ENCODE measurements around the gene NCOA5. TPM values are rescaled to one million over a fixed set of nuclear protein-coding genes. Genes with fewer than 3 reads are reported as not detected.
"Not testable (repeated sequence)": the region's sequence is repeated elsewhere in the genome, so short reads cannot be mapped to it uniquely, and the experiment has no call there.

NCOA5 gene
- total and polyA plus RNA-seq, 2 experiments from 2014 or later: 24.0 to 26.2 TPM

- Histone ChIP-seq H4K20me1 (ENCODE audit: insufficient read depth, poor library complexity, severe bottlenecking) (no peaks in the 10 kb centered on the region), H3K79me2 (no peaks in the 10 kb centered on the region), H3K4me3 (no peak overlapping the region), H3K36me3 (replicated peaks; ENCODE audit: insufficient read depth, low read depth) (no peaks in the 10 kb centered on the region), H3K27ac (no peak overlapping the region), H3K9me2 (replicated peaks; ENCODE audit: insufficient read depth) (no peaks in the 10 kb centered on the region), H3K4me2 (no peak overlapping the region), H2AFZ (no peak overlapping the region), H3K27me3 (peaks cover 64% of the 10 kb centered on the region), H3K4me1 (ENCODE audit: insufficient read depth) (no peaks in the 10 kb centered on the region), H3K9me3 (ENCODE audit: low read depth) (no peaks in the 10 kb centered on the region)
- TF ChIP-seq CTCF (IDR thresholded peaks at IDR 0.05; ENCODE audit: poor library complexity): no peak
- TF ChIP-seq EZH2 (IDR thresholded peaks at IDR 0.05; ENCODE audit: borderline replicate concordance): no peak
- no peak for TF ChIP-seq EZH2phosphoT487 (IDR thresholded peaks at IDR 0.05; ENCODE audit: low read depth, severe bottlenecking, unreplicated experiment)
- WGBS (ENCODE audit: low lambda C conversion rate, missing lambda C conversion rate): 79% methylated on average over 5 of the region's 5 CpGs
- no peak for DNase-seq (ENCODE audit: low spot score)
These were observed 11.2 kb upstream of the NCOA5 start for GRCh38 chr20:46100988-46101387.

GRCh38 chr20:46100444-46100843 lies 10.7 kb upstream of the NCOA5 start:
- DNase-seq (ENCODE audit: low spot score); H3K9me3 ChIP-seq (ENCODE audit: low read depth); H3K4me1 ChIP-seq (ENCODE audit: insufficient read depth); H3K4me2 ChIP-seq; H2AFZ ChIP-seq; H4K20me1 ChIP-seq (ENCODE audit: insufficient read depth, poor library complexity, severe bottlenecking); H3K36me3 ChIP-seq (replicated peaks; ENCODE audit: insufficient read depth, low read depth); H3K79me2 ChIP-seq; H3K27ac ChIP-seq; H3K9me2 ChIP-seq (replicated peaks; ENCODE audit: insufficient read depth); H3K4me3 ChIP-seq: not testable (repeated sequence)
- H3K27me3 ChIP-seq: peaks cover 64% of the 10 kb centered on the region
- WGBS (ENCODE audit: low lambda C conversion rate, missing lambda C conversion rate): 93% methylated on average over 7 of the region's 7 CpGs

GRCh38 chr20:46099491-46100287 lies 9.9 kb upstream of the NCOA5 start:
- Histone ChIP-seq H3K36me3 (replicated peaks; ENCODE audit: insufficient read depth, low read depth) (no peaks in the 10 kb centered on the region), H3K4me3 (no peak overlapping the region), H2AFZ (no peak overlapping the region), H3K79me2 (no peaks in the 10 kb centered on the region), H3K27ac (no peak overlapping the region), H3K4me1 (ENCODE audit: insufficient read depth) (no peaks in the 10 kb centered on the region), H3K4me2 (no peak overlapping the region), H3K27me3 (peaks cover 59% of the 10 kb centered on the region), H3K9me3 (ENCODE audit: low read depth) (no peaks in the 10 kb centered on the region), H3K9me2 (replicated peaks; ENCODE audit: insufficient read depth) (no peaks in the 10 kb centered on the region), H4K20me1 (ENCODE audit: insufficient read depth, poor library complexity, severe bottlenecking) (no peaks in the 10 kb centered on the region)
- TF ChIP-seq EZH2 (IDR thresholded peaks at IDR 0.05; ENCODE audit: borderline replicate concordance) (peak; percentile 46), CTCF (IDR thresholded peaks at IDR 0.05; ENCODE audit: poor library complexity) (no peak)
- no peak for DNase-seq (ENCODE audit: low spot score)
- WGBS (ENCODE audit: low lambda C conversion rate, missing lambda C conversion rate): 46% methylated on average over 44 of the region's 48 CpGs

DNA sequence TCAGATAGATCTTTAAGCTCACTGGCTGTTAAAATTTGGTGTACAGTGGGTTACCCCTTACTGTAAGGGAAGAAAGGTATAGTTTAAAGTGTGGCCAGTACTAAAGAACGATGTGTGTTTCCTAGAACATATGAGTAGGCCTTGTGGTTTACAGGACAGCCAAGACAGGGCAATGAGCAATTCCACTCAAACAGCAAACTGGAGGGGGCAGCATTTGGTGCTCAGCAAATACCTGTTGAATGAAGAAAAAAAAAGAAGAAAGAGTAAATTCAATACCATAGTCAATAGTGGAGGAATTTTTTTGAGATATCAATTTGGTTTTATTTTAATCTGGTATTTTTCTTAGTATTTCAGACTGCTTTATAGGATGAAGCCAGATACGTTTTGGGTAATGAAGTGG lies 3.8 kb upstream of the NCOA5 start:
- Histone ChIP-seq H3K4me3 (no peak overlapping the region), H3K4me2 (no peak overlapping the region), H3K27me3 (peaks cover 17% of the 10 kb centered on the region), H3K79me2 (peaks cover 9% of the 10 kb centered on the region), H2AFZ (no peak overlapping the region), H3K9me3 (ENCODE audit: low read depth) (no peaks in the 10 kb centered on the region), H3K36me3 (replicated peaks; ENCODE audit: insufficient read depth, low read depth) (no peaks in the 10 kb centered on the region), H3K27ac (no peak overlapping the region), H3K4me1 (ENCODE audit: insufficient read depth) (no peaks in the 10 kb centered on the region), H4K20me1 (ENCODE audit: insufficient read depth, poor library complexity, severe bottlenecking) (peaks cover 9% of the 10 kb centered on the region), H3K9me2 (replicated peaks; ENCODE audit: insufficient read depth) (no peaks in the 10 kb centered on the region)
- DNase-seq (ENCODE audit: low spot score): no peak
- TF ChIP-seq EZH2phosphoT487 (IDR thresholded peaks at IDR 0.05; ENCODE audit: low read depth, severe bottlenecking, unreplicated experiment) (no peak), CTCF (IDR thresholded peaks at IDR 0.05; ENCODE audit: poor library complexity) (no peak), EZH2 (IDR thresholded peaks at IDR 0.05; ENCODE audit: borderline replicate concordance) (no peak)
- WGBS (ENCODE audit: low lambda C conversion rate, missing lambda C conversion rate): 74% methylated on average over 2 of the region's 2 CpGs

GRCh38 chr20:46091622-46092535 lies 2.1 kb upstream of the NCOA5 start:
- H3K4me2 ChIP-seq: peak overlapping the region; percentile 65
- WGBS (ENCODE audit: low lambda C conversion rate, missing lambda C conversion rate): 55% methylated on average over 41 of the region's 52 CpGs

More at GRCh38 chr20:46091622-46092535, 2.1 kb upstream of the NCOA5 start:
- not testable (repeated sequence) for H2AFZ ChIP-seq; H3K36me3 ChIP-seq (replicated peaks; ENCODE audit: insufficient read depth, low read depth); H3K4me3 ChIP-seq; H3K9me2 ChIP-seq (replicated peaks; ENCODE audit: insufficient read depth); H3K27me3 ChIP-seq; DNase-seq (ENCODE audit: low spot score); H3K9me3 ChIP-seq (ENCODE audit: low read depth); H3K27ac ChIP-seq
- peaks cover 15% of the 10 kb centered on the region for H3K4me1 ChIP-seq (ENCODE audit: insufficient read depth)
- peaks cover 25% of the 10 kb centered on the region for H4K20me1 ChIP-seq (ENCODE audit: insufficient read depth, poor library complexity, severe bottlenecking)
- peaks cover 25% of the 10 kb centered on the region for H3K79me2 ChIP-seq
